ENCODE results near the gene TINAGL1. TPM values are rescaled to one million over a fixed set of nuclear protein-coding genes. Genes with fewer than 3 reads are reported as not detected.
A peak's percentile ranks its signal among the peaks of the same experiment; 100 is the strongest.

TINAGL1 gene
- total and polyA plus RNA-seq, 7 donors = 28.5 to 59.6 (median 52.5) TPM

GRCh38 chr1:31562707-31563360, 13.5 kb upstream of the TINAGL1 start:
- WGBS, 3 donors = 28 to 33% (median 33%) methylated on average over 3 of the region's 3 CpGs
- no peak overlapping the region for H3K27ac ChIP-seq
- intact Hi-C loops (cut with DNase I) = loop anchor here (5.0 to 10.0 kb wide), 2 partner anchors 222 to 224 kb away; no protein-coding TSS in a partner anchor
- no peaks in the 10 kb centered on the region for H3K4me1 ChIP-seq
- no peaks in the 10 kb centered on the region for H3K36me3 ChIP-seq (ENCODE audit: insufficient read depth in 1 of 2, low read depth in 1 of 2)
- H3K9me3 ChIP-seq = no peaks in the 10 kb centered on the region
- no peak for DNase-seq
- ATAC-seq = no peak
- H3K4me3 ChIP-seq = no peak overlapping the region
- TF ChIP-seq CTCF (IDR thresholded peaks at IDR 0.05) = no peak
- H3K27me3 ChIP-seq (ENCODE audit: insufficient read depth in 3 of 3, low read length in 2 of 3) = no peaks in the 10 kb centered on the region

GRCh38 chr1:31564606-31564989, 11.7 kb upstream of the TINAGL1 start:
- H3K9me3 ChIP-seq = no peaks in the 10 kb centered on the region
- H3K4me1 ChIP-seq = peaks cover 4% of the 10 kb centered on the region
- no peak for DNase-seq
- H3K4me3 ChIP-seq = no peak overlapping the region
- 40 to 54% (median 53%) methylated on average over 5 of the region's 5 CpGs for WGBS, 3 donors
- peak in 1 of 4 donors; percentile 14 for ATAC-seq
- no peak overlapping the region for H3K27ac ChIP-seq
- TF ChIP-seq CTCF (IDR thresholded peaks at IDR 0.05) = no peak
- H3K36me3 ChIP-seq (ENCODE audit: insufficient read depth in 1 of 2, low read depth in 1 of 2) = no peaks in the 10 kb centered on the region
- no peaks in the 10 kb centered on the region for H3K27me3 ChIP-seq (ENCODE audit: insufficient read depth in 3 of 3, low read length in 2 of 3)
- intact Hi-C loops (cut with DNase I) = loop anchor here (1.0 to 10.0 kb wide), 3 partner anchors 29 to 223 kb away; no protein-coding TSS in a partner anchor

GRCh38 chr1:31567956-31568570, 8.3 kb upstream of the TINAGL1 start:
- no peak for ATAC-seq
- TF ChIP-seq CTCF (IDR thresholded peaks at IDR 0.05) = no peak
- intact Hi-C loops (cut with DNase I) = loop anchor here (5.0 to 10.0 kb wide), 2 partner anchors 39 to 217 kb away; no protein-coding TSS in a partner anchor

GRCh38 chr1:31568895-31569595, 7.3 kb upstream of the TINAGL1 start:
- no peaks in the 10 kb centered on the region for H3K9me3 ChIP-seq
- H3K27ac ChIP-seq = no peak overlapping the region
- H3K4me3 ChIP-seq = no peak overlapping the region
- peaks cover 5% of the 10 kb centered on the region for H3K4me1 ChIP-seq
- DNase-seq (peak; percentile 52 to 73), ATAC-seq (peak; percentile 84 to 91 (median 88))
- no peaks in the 10 kb centered on the region for H3K36me3 ChIP-seq (ENCODE audit: insufficient read depth in 1 of 2, low read depth in 1 of 2)
- intact Hi-C loops (cut with DNase I) = loop anchor here (5.0 to 10.0 kb wide), 2 partner anchors 38 to 216 kb away; no protein-coding TSS in a partner anchor
- 32 to 51% (median 41%) methylated on average over 11 of the region's 11 CpGs for WGBS, 3 donors
- no peak for TF ChIP-seq CTCF (IDR thresholded peaks at IDR 0.05)
- no peaks in the 10 kb centered on the region for H3K27me3 ChIP-seq (ENCODE audit: insufficient read depth in 3 of 3, low read length in 2 of 3)

More at GRCh38 chr1:31567956-31568570, 8.3 kb upstream of the TINAGL1 start:
- DNase-seq = no peak
- H3K9me3 ChIP-seq = no peaks in the 10 kb centered on the region
- H3K27ac ChIP-seq = no peak overlapping the region
- H3K4me1 ChIP-seq = peaks cover 4% of the 10 kb centered on the region
- WGBS, 3 donors = 61 to 74% (median 64%) methylated on average over 10 of the region's 10 CpGs
- no peaks in the 10 kb centered on the region for H3K36me3 ChIP-seq (ENCODE audit: insufficient read depth in 1 of 2, low read depth in 1 of 2)
- H3K27me3 ChIP-seq (ENCODE audit: insufficient read depth in 3 of 3, low read length in 2 of 3) = no peaks in the 10 kb centered on the region
- H3K4me3 ChIP-seq = no peak overlapping the region

Measured in psoas muscle (tissue), 8 donors.